Measurements from ENCODE around the gene SYNRG. TPM values are rescaled to one million over a fixed set of nuclear protein-coding genes. Genes with fewer than 3 reads are reported as not detected.

SYNRG gene, protein sequence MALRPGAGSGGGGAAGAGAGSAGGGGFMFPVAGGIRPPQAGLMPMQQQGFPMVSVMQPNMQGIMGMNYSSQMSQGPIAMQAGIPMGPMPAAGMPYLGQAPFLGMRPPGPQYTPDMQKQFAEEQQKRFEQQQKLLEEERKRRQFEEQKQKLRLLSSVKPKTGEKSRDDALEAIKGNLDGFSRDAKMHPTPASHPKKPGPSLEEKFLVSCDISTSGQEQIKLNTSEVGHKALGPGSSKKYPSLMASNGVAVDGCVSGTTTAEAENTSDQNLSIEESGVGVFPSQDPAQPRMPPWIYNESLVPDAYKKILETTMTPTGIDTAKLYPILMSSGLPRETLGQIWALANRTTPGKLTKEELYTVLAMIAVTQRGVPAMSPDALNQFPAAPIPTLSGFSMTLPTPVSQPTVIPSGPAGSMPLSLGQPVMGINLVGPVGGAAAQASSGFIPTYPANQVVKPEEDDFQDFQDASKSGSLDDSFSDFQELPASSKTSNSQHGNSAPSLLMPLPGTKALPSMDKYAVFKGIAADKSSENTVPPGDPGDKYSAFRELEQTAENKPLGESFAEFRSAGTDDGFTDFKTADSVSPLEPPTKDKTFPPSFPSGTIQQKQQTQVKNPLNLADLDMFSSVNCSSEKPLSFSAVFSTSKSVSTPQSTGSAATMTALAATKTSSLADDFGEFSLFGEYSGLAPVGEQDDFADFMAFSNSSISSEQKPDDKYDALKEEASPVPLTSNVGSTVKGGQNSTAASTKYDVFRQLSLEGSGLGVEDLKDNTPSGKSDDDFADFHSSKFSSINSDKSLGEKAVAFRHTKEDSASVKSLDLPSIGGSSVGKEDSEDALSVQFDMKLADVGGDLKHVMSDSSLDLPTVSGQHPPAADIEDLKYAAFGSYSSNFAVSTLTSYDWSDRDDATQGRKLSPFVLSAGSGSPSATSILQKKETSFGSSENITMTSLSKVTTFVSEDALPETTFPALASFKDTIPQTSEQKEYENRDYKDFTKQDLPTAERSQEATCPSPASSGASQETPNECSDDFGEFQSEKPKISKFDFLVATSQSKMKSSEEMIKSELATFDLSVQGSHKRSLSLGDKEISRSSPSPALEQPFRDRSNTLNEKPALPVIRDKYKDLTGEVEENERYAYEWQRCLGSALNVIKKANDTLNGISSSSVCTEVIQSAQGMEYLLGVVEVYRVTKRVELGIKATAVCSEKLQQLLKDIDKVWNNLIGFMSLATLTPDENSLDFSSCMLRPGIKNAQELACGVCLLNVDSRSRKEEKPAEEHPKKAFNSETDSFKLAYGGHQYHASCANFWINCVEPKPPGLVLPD (N-terminal part only)
- total RNA-seq (118 TPM), polyA plus RNA-seq (10 to 100 TPM; 72.0 to 81.7 (median 74.0) TPM)

DNA sequence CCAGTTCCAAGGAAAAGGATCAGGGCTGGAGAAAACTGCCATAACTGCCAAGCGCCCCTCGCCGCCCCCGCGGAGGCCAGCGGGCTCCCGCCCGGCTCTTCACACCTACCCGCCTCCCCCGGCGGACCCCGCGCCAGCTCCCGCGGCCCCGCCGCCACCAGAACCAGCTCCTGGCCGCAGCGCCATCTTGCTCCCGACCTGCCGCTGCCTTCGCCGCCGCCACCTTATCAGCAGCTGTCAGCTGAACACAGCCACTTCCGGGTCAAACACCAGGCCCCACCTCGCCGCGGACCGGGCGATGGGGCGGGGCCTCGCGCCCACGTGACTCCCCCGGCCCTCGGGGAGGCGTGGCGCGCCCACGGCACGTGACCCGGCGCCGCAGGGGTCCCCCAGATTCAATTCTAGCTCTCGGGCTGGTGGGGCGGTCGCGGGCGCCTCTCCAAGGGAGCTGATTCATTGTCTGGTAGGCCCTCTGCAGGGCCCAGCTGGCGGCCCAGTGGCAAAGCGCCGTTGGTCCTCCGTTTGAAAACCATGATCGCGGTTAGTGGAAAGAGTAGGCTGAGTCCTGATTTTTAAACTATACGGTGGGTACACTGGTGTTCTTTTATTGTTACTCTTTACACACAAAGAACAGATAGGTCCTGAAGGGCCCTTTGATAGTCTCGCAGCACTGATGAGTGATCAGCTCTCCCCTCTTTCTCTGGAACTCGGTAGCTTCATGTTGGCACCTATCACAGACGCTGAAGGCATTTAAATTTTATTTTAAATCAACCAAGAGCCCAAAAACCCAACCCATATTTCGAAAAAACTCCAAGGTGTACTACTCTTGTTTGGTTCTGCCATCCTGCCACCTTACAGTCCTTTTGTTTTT, at the start of gene SYNRG:
SYNRG (minus strand) TSS at position 249 of the 871 bp plus-strand sequence; CDS start at position 186, 63 bp downstream.
- H3K4me1 ChIP-seq (ENCODE audit: control insufficient read depth, insufficient read depth, low read length, poor library complexity, severe bottlenecking), result peaks cover 48% of the 10 kb centered on the region
- Mint-ChIP-seq H3K36me3 (peaks cover 12% of the 10 kb centered on the region), H3K9me3 (no peaks in the 10 kb centered on the region), H3K4me3 (peak within 1 kb of the TSS; percentile 93 to 97 (median 95)), H3K27me3 (no peaks in the 10 kb centered on the region), H3K27ac (peak within 1 kb of the TSS; percentile 93 to 95 (median 94)), H3K4me1 (peaks cover 22 to 42% (median 38%) of the 10 kb centered on the region in 4 donors)
- no peaks in the 10 kb centered on the region for H3K9me3 ChIP-seq (ENCODE audit: control insufficient read depth in 2 of 2, low read length in 2 of 2)
- DNase-seq, result peak; percentile 94 to 95 (median 94)
- no peaks in the 10 kb centered on the region for H3K27me3 ChIP-seq (ENCODE audit: control insufficient read depth, insufficient read depth, low read length)
- H3K27ac ChIP-seq (ENCODE audit: insufficient read depth, low read length, poor library complexity, severe bottlenecking), result peak within 1 kb of the TSS; percentile 89
- H3K4me3 ChIP-seq (ENCODE audit: low read depth, low read length), result peak within 1 kb of the TSS; percentile 100
- peak; percentile 85 to 89 for ATAC-seq (ENCODE audit: low read depth in 2 of 2)
- H3K36me3 ChIP-seq (ENCODE audit: control insufficient read depth, insufficient read depth, low read length), result peaks cover 13% of the 10 kb centered on the region

DNA sequence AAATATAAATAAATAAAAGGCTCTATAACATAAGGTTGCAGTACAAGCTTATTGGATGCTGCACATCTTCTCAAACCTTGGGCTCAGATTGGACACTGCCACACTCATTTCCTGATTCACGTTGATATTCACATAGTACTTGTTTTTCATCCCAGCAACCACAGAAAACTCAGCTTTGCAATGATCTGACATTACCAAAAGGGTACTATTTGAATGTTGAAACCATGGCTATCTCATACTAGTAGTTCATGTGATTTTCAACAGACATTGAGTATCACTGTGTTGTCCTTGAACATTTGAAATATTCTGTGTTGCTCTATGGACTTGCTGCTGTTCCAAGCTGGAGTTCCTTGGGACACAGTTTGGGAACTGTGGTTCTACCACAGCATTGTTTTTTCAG, 48.0 kb upstream of the SYNRG start:
- Mint-ChIP-seq H3K36me3 (no peaks in the 10 kb centered on the region), H3K27me3 (peaks cover 36% of the 10 kb centered on the region)

DNA sequence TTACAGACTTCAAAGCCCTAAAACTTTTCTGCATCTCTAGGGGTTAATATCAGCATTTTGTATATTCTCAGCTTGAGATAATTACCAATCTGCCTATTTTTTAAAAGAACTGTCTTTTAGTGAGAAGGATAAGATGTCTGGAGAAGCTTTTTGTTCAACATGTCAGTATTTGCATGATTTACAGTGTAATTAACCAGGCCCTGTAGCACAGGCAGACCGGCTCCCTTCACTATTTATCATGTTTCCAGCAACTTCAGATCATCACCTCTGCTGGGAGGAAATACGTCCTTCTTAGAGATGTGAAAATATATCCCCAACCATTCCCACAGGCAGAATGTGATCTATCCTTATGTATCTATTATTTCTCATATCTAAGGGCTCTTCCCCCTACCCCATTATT, 42.6 kb upstream of the SYNRG start:
- Mint-ChIP-seq H3K9me3 (peaks cover 0 to 1% (median 0%) of the 10 kb centered on the region in 7 donors), H3K36me3 (no peaks in the 10 kb centered on the region), H3K27ac (no peak overlapping the region), H3K4me3 (no peak overlapping the region), H3K4me1 (no peaks in the 10 kb centered on the region), H3K27me3 (peaks cover 60% of the 10 kb centered on the region)
- Histone ChIP-seq H3K27ac (ENCODE audit: insufficient read depth, low read length, poor library complexity, severe bottlenecking) (no peak overlapping the region), H3K27me3 (ENCODE audit: control insufficient read depth, insufficient read depth, low read length) (peaks cover 38% of the 10 kb centered on the region), H3K4me1 (ENCODE audit: control insufficient read depth, insufficient read depth, low read length, poor library complexity, severe bottlenecking) (no peaks in the 10 kb centered on the region), H3K36me3 (ENCODE audit: control insufficient read depth, insufficient read depth, low read length) (no peaks in the 10 kb centered on the region), H3K4me3 (ENCODE audit: low read depth, low read length) (no peak overlapping the region), H3K9me3 (ENCODE audit: control insufficient read depth in 2 of 2, low read length in 2 of 2) (no peaks in the 10 kb centered on the region)
- ATAC-seq (ENCODE audit: low read depth in 2 of 2) (no peak), DNase-seq (no peak)

More for the DNA sequence above, 48.0 kb upstream of the SYNRG start:
- H3K36me3 ChIP-seq (ENCODE audit: control insufficient read depth, insufficient read depth, low read length), result no peaks in the 10 kb centered on the region
- ATAC-seq (ENCODE audit: low read depth in 2 of 2) (no peak), DNase-seq (no peak)
- peaks cover 0 to 1% (median 0%) of the 10 kb centered on the region in 7 donors for H3K9me3 Mint-ChIP-seq
- H3K4me1 ChIP-seq (ENCODE audit: control insufficient read depth, insufficient read depth, low read length, poor library complexity, severe bottlenecking), result no peaks in the 10 kb centered on the region
- no peak overlapping the region for H3K27ac ChIP-seq (ENCODE audit: insufficient read depth, low read length, poor library complexity, severe bottlenecking)
- H3K27me3 ChIP-seq (ENCODE audit: control insufficient read depth, insufficient read depth, low read length), result peaks cover 2% of the 10 kb centered on the region
- no peaks in the 10 kb centered on the region for H3K9me3 ChIP-seq (ENCODE audit: control insufficient read depth in 2 of 2, low read length in 2 of 2)
- no peak overlapping the region for H3K4me3 ChIP-seq (ENCODE audit: low read depth, low read length)
- H3K4me3 Mint-ChIP-seq, result no peak overlapping the region
- no peaks in the 10 kb centered on the region for H3K4me1 Mint-ChIP-seq
- no peak overlapping the region for H3K27ac Mint-ChIP-seq

DNA sequence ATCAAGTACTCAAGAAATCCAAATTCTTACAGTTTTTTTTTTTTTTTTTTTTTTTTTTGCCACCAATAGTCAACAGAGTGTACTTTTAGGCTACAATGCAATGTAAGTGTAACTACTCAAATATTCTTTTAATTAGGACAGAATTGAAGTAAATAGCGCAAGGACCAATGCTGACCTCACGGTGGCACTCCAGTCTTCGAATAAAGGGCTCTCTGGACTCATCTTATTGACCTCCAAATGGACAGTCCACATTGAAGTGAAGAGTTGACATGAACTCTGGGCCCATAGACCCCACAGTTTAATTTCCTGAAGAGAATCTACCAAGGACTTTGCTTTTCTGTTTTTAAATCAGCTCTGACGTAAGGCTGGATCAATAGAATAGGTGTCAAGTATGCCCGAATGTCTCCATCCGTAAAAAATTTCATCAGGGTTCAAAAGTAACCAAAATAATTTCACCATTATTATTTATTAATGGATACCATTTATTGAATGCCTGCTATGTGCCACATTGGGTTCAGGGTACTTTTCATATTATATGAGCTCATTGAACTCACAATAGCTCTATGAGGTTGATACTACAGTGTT, 41.3 kb upstream of the SYNRG start:
- no peak for DNase-seq
- Mint-ChIP-seq H3K27ac (no peak overlapping the region), H3K4me3 (no peak overlapping the region), H3K4me1 (no peaks in the 10 kb centered on the region), H3K27me3 (peaks cover 73% of the 10 kb centered on the region), H3K36me3 (no peaks in the 10 kb centered on the region), H3K9me3 (peaks cover 0 to 2% (median 0%) of the 10 kb centered on the region in 7 donors)
- ATAC-seq (ENCODE audit: low read depth in 2 of 2), result no peak
- H3K27me3 ChIP-seq (ENCODE audit: control insufficient read depth, insufficient read depth, low read length), result peaks cover 47% of the 10 kb centered on the region
- no peaks in the 10 kb centered on the region for H3K9me3 ChIP-seq (ENCODE audit: control insufficient read depth in 2 of 2, low read length in 2 of 2)
- no peaks in the 10 kb centered on the region for H3K4me1 ChIP-seq (ENCODE audit: control insufficient read depth, insufficient read depth, low read length, poor library complexity, severe bottlenecking)
- no peaks in the 10 kb centered on the region for H3K36me3 ChIP-seq (ENCODE audit: control insufficient read depth, insufficient read depth, low read length)
- no peak overlapping the region for H3K4me3 ChIP-seq (ENCODE audit: low read depth, low read length)
- no peak overlapping the region for H3K27ac ChIP-seq (ENCODE audit: insufficient read depth, low read length, poor library complexity, severe bottlenecking)

DNA sequence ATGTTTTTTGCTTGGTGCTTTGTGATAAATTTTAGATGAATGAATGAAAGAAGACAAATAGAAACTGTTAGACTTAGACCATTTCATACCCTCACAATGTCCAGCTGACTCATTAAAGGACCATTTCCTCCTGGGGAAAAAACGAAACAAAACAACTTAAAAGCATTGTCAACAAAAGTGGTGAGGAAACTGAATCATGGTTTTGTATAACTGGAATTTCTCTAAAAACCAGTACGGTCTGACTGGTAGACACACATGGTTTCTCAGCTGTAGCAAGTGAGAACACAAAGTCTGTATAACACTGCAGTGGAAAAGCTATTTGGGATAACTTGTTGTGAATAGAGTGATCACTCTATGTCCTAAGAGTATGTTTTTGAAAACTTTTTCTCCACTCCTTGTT, 39.3 kb upstream of the SYNRG start:
- H3K9me3 Mint-ChIP-seq, result peaks cover 0 to 2% (median 0%) of the 10 kb centered on the region in 7 donors
- no peak overlapping the region for H3K27ac Mint-ChIP-seq
- H3K27ac ChIP-seq (ENCODE audit: insufficient read depth, low read length, poor library complexity, severe bottlenecking), result no peak overlapping the region
- H3K4me1 ChIP-seq (ENCODE audit: control insufficient read depth, insufficient read depth, low read length, poor library complexity, severe bottlenecking), result peaks cover 4% of the 10 kb centered on the region
- H3K4me1 Mint-ChIP-seq, result peaks cover 3 to 9% (median 4%) of the 10 kb centered on the region in 4 donors
- H3K9me3 ChIP-seq (ENCODE audit: control insufficient read depth in 2 of 2, low read length in 2 of 2), result no peaks in the 10 kb centered on the region
- peaks cover 52% of the 10 kb centered on the region for H3K27me3 ChIP-seq (ENCODE audit: control insufficient read depth, insufficient read depth, low read length)
- no peaks in the 10 kb centered on the region for H3K36me3 Mint-ChIP-seq
- no peak overlapping the region for H3K4me3 Mint-ChIP-seq
- H3K27me3 Mint-ChIP-seq, result peaks cover 85% of the 10 kb centered on the region
- DNase-seq (no peak), ATAC-seq (ENCODE audit: low read depth in 2 of 2) (no peak)
- H3K4me3 ChIP-seq (ENCODE audit: low read depth, low read length), result no peak overlapping the region
- H3K36me3 ChIP-seq (ENCODE audit: control insufficient read depth, insufficient read depth, low read length), result no peaks in the 10 kb centered on the region

DNA sequence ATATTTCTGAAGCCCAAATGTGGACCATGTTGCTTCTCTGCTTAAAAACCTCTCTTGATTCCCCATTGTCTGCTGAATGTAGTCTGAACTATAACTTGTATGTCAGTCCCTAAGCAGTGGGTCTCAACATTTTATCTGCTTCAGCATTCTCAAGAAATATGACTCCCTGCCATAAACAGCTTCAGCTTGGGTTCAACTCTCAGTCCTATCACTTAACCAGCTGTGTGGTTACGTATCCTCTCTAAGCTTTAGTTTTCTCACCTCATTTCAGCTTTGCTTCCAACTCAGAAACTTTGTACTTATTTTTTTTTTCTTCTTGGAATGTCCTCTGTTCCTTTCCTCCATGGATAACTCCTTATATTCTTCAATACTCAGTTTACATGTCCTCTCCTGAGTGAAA, 38.6 kb upstream of the SYNRG start:
- no peak overlapping the region for H3K27ac Mint-ChIP-seq
- Histone ChIP-seq H3K4me1 (ENCODE audit: control insufficient read depth, insufficient read depth, low read length, poor library complexity, severe bottlenecking) (peaks cover 9% of the 10 kb centered on the region), H3K36me3 (ENCODE audit: control insufficient read depth, insufficient read depth, low read length) (no peaks in the 10 kb centered on the region), H3K4me3 (ENCODE audit: low read depth, low read length) (no peak overlapping the region), H3K9me3 (ENCODE audit: control insufficient read depth in 2 of 2, low read length in 2 of 2) (no peaks in the 10 kb centered on the region), H3K27me3 (ENCODE audit: control insufficient read depth, insufficient read depth, low read length) (peaks cover 52% of the 10 kb centered on the region), H3K27ac (ENCODE audit: insufficient read depth, low read length, poor library complexity, severe bottlenecking) (no peak overlapping the region)
- peaks cover 4 to 14% (median 9%) of the 10 kb centered on the region in 4 donors for H3K4me1 Mint-ChIP-seq
- DNase-seq (no peak), ATAC-seq (ENCODE audit: low read depth in 2 of 2) (no peak)
- H3K9me3 Mint-ChIP-seq, result peaks cover 0 to 1% (median 0%) of the 10 kb centered on the region in 7 donors
- no peak overlapping the region for H3K4me3 Mint-ChIP-seq
- peaks cover 82% of the 10 kb centered on the region for H3K27me3 Mint-ChIP-seq
- no peaks in the 10 kb centered on the region for H3K36me3 Mint-ChIP-seq
